Inflammatory macrophage treated with lipopolysaccharide for 4 hours (primary cell): Measurements from ENCODE around the gene TUBE1.
A peak's percentile ranks its signal among the peaks of the same experiment; 100 is the strongest.
"Not testable (repeated sequence)": the region's sequence is repeated elsewhere in the genome, so short reads cannot be mapped to it uniquely, and the experiment has no call there.

Experiments
- DNase-seq: peaks from one replicate; pipeline ENCODE4 v3.0.0-alpha.2; 2020

The TUBE1 gene

GRCh38 chr6:112061605-112062004 lies 25.7 kb downstream of the TUBE1 start:
- no peak for DNase-seq

- DNase-seq, result no peak
These were observed 28.8 kb downstream of the TUBE1 start for GRCh38 chr6:112058243-112059032.

GRCh38 chr6:112054555-112055190 lies 32.6 kb downstream of the TUBE1 start:
- no peak for DNase-seq

GRCh38 chr6:112054001-112054400 lies 33.3 kb downstream of the TUBE1 start, which contains the start of gene CCN6:
CCN6 (plus strand) TSS chr6:112054104; CDS start chr6:112054358, 254 bp downstream.
- DNase-seq, result no peak

DNA sequence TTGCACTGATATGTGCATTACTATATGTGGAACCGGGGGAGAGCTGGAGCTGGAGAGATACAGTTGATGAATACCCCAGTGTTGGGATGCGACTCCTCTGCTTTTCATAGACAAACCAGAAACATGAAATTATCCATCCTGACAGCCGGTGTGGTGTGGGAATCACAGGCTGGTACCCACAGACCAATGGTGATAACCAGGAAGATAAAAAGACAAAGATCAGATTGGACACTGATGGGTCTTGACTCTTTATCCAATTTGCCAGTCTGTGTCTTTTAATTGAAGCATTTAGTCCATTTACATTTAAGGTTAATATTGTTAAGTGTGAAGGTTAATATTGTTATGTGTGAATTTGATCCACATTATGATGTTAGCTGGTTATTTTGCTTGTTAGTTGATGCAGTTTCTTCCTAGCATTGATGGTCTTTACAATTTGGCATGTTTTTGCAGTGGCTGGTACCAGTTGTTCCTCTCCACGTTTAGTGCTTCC lies 36.0 kb downstream of the TUBE1 start:
- DNase-seq, result not testable (repeated sequence)

GRCh38 chr6:112050429-112050828 lies 36.9 kb downstream of the TUBE1 start:
- DNase-seq, result no peak

- no peak for DNase-seq
These were observed 37.3 kb downstream of the TUBE1 start for GRCh38 chr6:112049996-112050395.

DNA sequence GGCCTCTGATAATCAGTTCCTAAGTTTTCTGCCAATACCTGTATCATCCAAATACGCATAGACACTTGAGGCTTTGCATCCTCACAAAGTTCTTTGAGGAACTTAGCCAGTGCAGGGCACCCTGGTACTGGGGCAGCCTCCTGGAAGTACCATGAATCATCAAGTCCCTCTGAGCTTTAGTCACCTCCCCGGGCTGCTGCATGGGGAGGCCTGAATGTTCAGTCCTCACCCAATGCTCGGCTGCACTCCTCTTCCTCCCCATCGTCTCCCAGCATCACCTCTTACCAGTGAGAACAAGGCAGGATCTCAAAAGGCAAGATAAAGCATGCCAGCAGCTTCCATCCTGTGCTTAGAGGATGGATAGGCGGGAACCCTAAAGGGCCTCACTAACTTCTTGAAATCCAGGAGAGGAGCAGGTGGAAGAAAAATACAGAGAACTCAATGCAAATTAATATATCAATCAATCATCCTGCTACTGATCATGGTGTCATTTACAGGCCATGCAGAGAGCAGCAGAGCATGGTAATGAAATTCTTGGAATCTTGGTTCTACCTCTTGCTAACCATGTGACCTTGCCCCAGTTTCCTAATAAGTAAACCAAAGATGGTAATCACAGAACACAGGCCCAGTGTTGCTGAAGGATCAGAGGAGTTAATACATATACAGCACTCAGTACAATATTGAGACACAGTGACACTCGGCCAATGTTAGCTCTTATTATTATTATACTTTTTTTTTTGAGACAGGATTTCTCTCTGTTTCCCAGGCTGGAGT lies 38.1 kb downstream of the TUBE1 start:
- DNase-seq, result peak; percentile 52

GRCh38 chr6:112047523-112047922 lies 39.8 kb downstream of the TUBE1 start:
- not testable (repeated sequence) for DNase-seq

GRCh38 chr6:112044856-112045255 lies 42.4 kb downstream of the TUBE1 start:
- DNase-seq, result peak; percentile 89

DNA sequence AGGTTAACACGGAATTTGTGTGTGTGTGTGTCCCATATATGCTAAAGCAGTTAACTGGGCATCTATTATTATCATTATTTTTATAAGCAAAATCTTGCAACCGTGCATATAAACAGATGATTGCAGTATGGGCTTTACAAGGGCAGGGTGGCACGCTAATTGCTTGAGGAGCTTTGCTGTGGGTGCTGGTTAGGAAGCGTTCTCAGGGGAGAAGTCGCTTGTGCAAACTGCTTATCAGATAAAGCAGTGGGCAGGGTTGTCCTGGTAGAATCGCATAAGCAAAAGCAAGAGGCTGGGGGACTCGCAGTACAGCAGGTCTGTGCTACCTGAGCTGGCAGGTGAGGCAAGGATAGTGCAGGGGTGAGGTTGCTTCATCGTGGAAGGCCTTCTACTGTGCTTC lies 43.1 kb downstream of the TUBE1 start:
- no peak for DNase-seq

DNA sequence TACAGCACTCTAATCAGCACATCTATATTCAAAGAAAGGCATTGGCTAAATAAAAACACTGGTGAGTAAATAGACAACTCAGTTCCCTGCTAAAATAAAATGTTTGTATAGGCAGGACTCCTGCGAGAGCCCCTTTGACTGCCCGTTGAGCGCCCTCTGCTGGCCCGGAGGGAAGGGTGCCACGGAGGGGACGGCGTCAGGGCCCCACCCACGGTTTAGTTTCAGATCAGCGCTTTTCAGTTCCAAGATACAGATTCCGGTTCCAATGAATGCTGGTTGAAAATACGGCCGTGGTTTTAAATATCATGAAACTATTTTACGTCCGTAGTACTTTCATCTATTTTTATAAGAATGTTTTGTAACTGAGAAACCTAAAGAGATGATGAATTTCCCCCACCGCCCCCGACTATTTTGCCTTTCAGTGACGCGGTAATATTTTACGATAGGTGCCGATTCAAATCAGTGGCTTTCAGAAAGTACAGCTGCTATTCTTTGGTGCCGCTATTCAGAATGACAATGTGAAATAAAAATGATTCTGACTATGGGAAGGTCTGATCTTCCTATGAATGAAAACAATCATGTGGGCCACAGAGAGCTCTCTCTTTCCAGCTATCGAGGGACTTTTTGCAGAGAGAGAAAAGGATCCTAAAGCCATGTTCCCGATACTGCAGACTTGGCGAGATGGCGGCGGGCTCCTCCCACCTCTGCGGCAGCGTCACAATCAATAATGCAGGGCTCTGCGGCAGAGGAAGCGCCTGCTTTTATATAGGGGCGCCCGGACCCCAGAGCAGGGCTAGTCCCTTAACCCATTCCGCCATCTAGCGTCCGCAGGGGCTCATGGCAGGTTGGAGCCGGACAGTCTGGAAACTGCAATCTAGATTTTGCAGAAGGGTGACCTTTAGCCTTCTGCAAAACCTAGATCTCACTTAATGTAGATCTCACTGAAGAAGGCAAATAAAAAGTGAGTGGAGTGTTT lies 44.0 kb downstream of the TUBE1 start:
- DNase-seq, result peak; percentile 93

- DNase-seq, result no peak
These were observed 45.7 kb downstream of the TUBE1 start for GRCh38 chr6:112041535-112041934.

DNA sequence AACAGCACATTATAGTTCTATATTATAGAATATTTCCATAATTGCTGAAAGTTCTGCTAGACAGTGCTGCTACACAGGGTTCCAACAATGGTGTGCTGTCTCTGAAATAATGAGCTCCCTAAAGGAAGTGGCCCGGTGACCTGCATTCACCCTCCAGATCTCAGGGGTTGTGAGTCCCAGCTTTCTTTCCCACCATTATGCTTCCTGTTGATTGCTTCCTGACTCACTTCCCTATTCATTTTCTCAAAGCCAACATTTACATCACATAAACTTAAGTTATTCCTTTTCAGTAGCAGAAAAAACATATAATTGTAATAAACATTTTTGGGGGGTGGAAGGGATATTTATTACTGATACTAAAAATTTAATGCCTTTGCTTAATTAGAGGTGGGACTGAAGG lies 46.3 kb downstream of the TUBE1 start:
- DNase-seq, result peak; percentile 47

GRCh38 chr6:112039431-112039770 lies 47.9 kb downstream of the TUBE1 start:
- DNase-seq, result no peak

- DNase-seq, result no peak
These were observed 48.4 kb downstream of the TUBE1 start for GRCh38 chr6:112038756-112039430.

DNA sequence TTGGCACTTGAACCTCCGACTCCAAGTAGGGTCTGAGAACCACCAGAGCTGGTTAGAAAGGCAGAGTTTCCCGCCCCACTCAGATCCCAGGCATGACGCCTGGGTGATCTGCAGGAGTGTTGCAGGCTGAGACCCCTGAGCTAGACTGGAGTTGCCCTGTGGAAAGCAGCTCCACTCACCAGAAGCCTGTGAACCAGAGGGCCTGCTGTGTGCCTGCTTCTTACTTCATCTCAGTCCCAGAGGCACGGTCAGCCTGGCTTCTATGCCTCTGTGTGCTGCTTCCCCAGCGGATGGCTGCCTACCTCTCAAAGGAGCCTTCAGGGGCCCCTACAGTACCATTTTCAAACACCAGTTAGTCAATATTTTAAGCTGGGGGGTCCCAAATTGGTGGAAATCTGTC lies 49.0 kb downstream of the TUBE1 start:
- no peak for DNase-seq

- DNase-seq, result peak; percentile 88
These were observed 49.5 kb downstream of the TUBE1 start for GRCh38 chr6:112037783-112038216.

GRCh38 chr6:112036088-112036637 lies 51.1 kb downstream of the TUBE1 start:
- no peak for DNase-seq

- DNase-seq, result no peak
These were observed 52.7 kb downstream of the TUBE1 start for GRCh38 chr6:112034616-112034995.
